Stimulated activated CD4-positive, alpha-beta T cell treated with anti-CD3 and anti-CD28 coated beads, Interleukin-2, amount 100 ng/mL, for 48 hours (primary cell): ENCODE results near the gene ALDH1A2.
"Not testable (repeated sequence)": the region's sequence is repeated elsewhere in the genome, so short reads cannot be mapped to it uniquely, and the experiment has no call there.

ENCODE experiments used
- DNase-seq, 2 donors: peaks; one replicate each; pipeline ENCODE4 v3.0.0-alpha.2; 2020

Gene ALDH1A2

GRCh38 chr15:58065445-58066041 is at the start of gene ALDH1A2:
ALDH1A2 (minus strand) TSS chr15:58065711; CDS start chr15:58065650, 61 bp downstream.
- DNase-seq, result peak in 1 of 2 donors; percentile 4

- DNase-seq, result no peak
Observed at GRCh38 chr15:58114812-58115211, 49.3 kb upstream of the ALDH1A2 start.

- DNase-seq, result no peak
Observed at GRCh38 chr15:58114388-58114787, 48.9 kb upstream of the ALDH1A2 start.

DNA sequence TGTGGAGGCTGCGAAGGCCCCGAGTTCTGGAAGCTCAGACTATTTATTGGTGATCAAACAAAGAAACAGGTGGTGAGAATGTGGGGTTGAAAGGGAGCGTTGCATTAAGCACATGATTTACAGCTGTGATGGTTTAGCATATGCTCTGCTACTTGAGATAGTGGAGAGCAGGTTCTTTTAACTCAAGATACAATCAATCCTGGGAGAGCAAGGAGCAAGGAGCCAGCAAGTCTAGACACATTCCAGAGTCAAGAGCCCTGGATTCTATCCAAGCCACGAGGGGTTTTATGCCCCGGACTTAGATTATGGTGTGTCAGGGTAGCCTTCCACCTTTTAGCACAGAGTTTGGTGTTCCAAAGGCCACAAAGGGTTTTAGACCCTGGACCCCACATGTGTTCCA is 47.8 kb upstream of the ALDH1A2 start:
- DNase-seq, result not testable (repeated sequence)

GRCh38 chr15:58111718-58112104 is 46.2 kb upstream of the ALDH1A2 start:
- DNase-seq, result no peak

- DNase-seq, result no peak
Observed at GRCh38 chr15:58110999-58111717, 45.6 kb upstream of the ALDH1A2 start.

- no peak for DNase-seq
Observed at GRCh38 chr15:58109419-58109818, 43.9 kb upstream of the ALDH1A2 start.

GRCh38 chr15:58108117-58108516 is 42.6 kb upstream of the ALDH1A2 start:
- DNase-seq, result no peak

- DNase-seq, result no peak
Observed at GRCh38 chr15:58103482-58103881, 38.0 kb upstream of the ALDH1A2 start.

- DNase-seq, result no peak
Observed at GRCh38 chr15:58096529-58097084, 31.1 kb upstream of the ALDH1A2 start.

GRCh38 chr15:58095415-58095814 is 29.9 kb upstream of the ALDH1A2 start:
- DNase-seq, result no peak

DNA sequence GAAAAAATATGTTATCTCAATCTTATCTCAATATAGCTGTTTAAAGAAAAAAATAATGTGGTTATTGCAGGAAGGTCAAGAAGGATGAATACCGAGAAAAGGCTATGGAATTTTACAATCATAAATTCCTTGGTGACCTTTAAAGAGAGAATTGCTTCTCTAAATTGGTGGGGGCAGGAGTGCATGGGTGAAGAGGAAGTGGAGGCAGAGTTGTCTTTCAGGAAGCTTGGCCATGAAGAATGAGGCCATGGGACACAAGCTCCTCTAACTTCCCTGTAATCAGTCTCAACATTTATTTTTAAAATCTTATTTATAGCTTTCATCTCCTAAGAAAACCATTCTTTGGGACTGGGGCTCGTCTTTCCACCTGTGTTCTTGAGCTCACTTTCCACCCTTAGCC is 22.4 kb upstream of the ALDH1A2 start:
- DNase-seq, result no peak

DNA sequence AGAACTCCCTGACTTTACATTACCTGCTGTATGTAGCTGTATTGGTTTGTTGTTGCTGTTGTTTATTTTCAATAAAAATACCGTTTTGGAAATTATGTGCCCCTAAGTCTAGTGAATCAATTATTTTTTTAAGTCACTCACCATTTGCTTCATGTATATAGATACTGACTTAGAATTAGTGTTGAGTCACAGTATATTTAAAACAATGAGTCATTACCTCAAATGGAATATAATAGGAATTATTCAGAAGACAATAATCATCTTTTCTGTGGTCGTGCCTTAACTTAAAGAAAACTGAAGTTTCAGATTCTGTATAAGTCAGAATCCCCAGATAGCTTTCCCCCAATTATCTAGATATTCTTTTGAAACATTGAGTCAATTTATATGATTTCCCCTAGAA is 21.0 kb upstream of the ALDH1A2 start:
- DNase-seq, result no peak

GRCh38 chr15:58083526-58083925 is 18.0 kb upstream of the ALDH1A2 start:
- DNase-seq, result no peak

DNA sequence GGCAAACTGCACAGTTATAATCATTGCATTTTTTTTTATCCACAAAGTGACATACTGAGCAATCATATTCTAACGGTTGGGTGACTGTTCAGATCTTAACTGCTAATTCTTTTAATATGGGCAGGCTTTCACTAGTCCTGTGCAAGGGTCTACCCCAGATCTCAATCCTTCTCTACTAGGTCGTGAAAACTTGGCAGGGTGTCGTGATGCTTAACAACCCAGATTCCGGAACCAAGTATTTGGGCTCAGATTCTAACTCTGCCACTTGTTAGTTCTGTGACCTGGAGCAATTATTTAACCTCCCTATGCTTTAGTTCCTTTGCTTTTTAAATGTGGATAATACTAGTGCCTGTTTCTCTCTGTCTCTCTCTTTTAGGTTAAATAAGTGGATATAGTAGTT is 16.4 kb upstream of the ALDH1A2 start:
- no peak for DNase-seq

DNA sequence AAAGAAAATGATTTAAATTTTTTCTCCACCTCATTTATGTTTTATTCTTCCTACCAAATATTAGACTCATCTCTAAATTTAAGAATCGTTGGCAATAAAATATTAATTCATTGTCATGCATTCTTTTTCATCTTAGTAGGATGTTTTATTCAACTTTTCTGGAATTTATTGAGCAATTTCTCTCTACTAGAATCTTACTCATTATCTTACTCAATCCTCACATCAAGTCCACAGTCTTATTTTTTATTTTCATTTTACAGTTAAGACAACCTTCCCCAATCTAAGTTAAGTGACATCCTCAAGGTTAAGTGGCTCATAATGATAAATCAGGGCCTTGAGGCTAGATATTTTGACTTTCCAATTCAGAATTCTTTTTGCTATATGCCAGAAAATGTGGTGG is 15.9 kb upstream of the ALDH1A2 start:
- no peak for DNase-seq

DNA sequence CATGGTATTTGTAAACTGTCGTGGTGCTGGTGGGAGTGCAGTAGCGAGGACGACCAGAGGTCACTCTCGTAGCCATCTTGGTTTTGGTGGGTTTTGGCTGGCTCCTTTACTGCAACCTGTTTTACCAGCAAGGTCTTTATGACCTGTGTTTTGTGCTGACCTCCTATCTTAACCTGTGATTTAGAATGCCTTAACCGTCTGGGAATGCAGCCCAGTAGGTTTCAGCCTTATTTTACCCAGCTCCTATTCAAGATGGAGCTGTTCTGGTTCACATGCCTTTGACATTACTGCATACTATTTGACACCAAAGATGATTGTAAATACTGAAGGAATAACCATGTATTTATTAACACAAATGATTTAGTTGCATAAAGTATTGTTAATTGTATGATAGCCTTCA is 15.4 kb upstream of the ALDH1A2 start:
- not testable (repeated sequence) for DNase-seq

- DNase-seq, result no peak
Observed at GRCh38 chr15:58080398-58080797, 14.9 kb upstream of the ALDH1A2 start.

- no peak for DNase-seq
Observed at GRCh38 chr15:58078591-58078990, 13.1 kb upstream of the ALDH1A2 start.

- no peak for DNase-seq
Observed at GRCh38 chr15:58077427-58077826, 11.9 kb upstream of the ALDH1A2 start.

DNA sequence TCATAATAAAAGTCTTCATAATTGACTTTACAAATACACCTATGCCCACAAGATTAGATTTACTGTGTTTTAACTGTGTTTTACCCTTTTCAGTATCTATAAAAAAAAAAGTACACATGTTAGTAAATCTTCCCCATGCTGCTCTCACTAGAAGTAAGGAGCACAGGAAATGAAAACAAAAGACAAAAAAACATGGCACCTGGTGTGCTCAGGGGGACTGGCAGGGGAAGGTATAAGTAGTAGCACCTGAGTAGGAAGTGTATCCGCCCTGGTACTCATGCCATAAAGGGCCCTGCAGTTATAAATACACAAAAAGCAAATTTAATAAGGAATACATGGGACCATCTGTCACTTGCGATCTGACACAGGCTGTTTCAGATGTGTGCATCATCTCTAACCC is 8.9 kb upstream of the ALDH1A2 start:
- DNase-seq, result no peak

DNA sequence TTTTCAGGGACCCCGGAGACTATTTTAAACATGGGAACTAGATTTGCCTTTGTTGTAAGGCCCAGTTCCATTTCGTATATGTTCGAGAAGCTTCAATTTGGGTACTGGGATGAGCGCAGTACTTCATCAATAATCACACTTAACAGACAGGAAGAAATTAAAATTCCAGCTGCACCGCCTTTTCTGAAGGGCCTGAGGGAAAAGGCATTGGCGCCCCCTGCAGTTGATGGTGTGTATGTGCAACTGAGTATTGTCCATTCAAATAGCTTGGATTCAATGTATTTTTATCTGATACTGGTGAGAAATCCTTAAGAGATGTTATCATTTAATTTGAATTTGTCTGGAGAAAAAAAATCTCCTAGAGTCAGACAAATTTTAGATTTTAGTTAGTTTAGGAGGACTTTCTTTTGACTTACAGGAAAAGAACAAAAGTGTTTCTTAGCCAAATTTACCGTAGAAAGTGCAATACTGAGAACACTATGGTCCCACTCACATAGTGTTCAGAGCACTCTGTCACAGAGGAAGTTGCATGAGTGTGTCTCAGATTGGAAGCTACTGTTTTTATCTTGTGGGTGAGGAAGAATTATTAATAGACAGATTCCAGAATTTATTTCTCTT is 5.4 kb upstream of the ALDH1A2 start:
- DNase-seq, result peak; percentile 48 to 53

GRCh38 chr15:58069008-58069407 is 3.5 kb upstream of the ALDH1A2 start:
- no peak for DNase-seq
